Measurements from ENCODE around the gene PIGK. TPM values are rescaled to one million over a fixed set of nuclear protein-coding genes. Genes with fewer than 3 reads are reported as not detected.

Gene PIGK
- total RNA-seq, 2 donors from 2014 or later = 15.9 to 30.1 TPM

DNA sequence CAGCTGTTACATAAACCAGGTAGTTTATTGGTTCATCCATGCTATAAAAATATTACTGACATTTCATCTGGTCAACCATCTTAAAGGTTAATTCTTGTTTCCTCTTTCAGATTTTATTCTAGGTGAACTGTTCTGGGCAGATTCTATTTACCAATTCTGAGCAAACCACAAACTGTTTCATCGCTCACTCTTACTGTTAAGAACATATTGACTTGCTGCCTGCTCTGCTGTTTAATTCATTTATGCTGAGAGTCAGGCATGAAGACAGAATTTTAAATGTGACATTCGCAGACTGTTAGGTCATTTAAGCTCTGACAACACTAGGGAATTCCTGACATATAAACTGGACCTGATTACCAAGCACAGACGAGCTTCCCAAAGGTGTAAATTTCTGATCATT, 98.3 kb downstream of the PIGK start:
- no peak for DNase-seq (ENCODE audit: low spot score)
- no peaks in the 10 kb centered on the region for H3K27me3 ChIP-seq
- no peak overlapping the region for H3K4me3 ChIP-seq
- H3K27ac ChIP-seq = no peak overlapping the region
- no peaks in the 10 kb centered on the region for H3K36me3 ChIP-seq
- H3K4me1 ChIP-seq = no peaks in the 10 kb centered on the region
- no peaks in the 10 kb centered on the region for H3K9me3 ChIP-seq
- no peak for TF ChIP-seq CTCF (IDR thresholded peaks at IDR 0.05)

DNA sequence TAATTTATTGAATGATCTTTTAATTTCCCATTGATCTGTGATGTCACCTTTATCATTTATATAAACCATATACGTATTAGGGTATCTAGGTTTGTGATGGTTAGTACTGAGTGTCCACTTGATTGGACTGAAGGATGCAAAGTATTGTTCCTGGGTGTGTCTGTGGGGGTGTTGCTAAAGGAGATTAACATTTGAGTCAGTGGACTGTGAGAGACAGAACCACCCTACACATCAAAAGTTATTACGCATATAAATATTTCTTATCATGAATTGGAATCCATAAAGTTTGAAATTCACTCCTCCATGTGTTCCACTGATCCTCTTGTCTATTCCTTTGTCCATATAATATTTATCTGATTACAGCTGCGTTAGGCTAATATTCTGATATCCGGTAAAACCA, 100.5 kb downstream of the PIGK start:
- Histone ChIP-seq H3K4me3 (no peak overlapping the region), H3K27ac (no peak overlapping the region), H3K9me3 (no peaks in the 10 kb centered on the region), H3K4me1 (no peaks in the 10 kb centered on the region), H3K36me3 (no peaks in the 10 kb centered on the region), H3K27me3 (no peaks in the 10 kb centered on the region)
- no peak for DNase-seq (ENCODE audit: low spot score)
- TF ChIP-seq CTCF (IDR thresholded peaks at IDR 0.05) = no peak

DNA sequence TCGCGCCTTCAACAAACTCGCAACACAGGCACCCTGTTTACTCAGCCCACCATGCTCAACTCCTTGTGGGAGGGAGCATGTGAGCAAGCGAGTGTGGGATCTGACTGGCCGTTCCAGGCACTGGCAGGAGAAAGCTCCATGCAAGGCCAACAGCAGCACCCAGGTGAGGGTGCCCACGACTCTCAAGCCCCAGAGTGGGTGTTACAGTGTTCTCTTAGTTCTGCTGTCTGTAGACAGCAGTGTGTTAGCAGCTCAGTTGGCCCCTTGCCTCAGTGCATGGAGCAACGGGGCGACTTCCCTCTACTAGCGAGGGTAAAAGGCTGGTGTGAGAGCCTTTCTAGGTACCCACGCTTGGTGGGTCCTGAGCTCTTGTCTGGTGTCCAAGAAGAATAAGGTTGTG, 114.6 kb downstream of the PIGK start:
- H3K27me3 ChIP-seq = no peaks in the 10 kb centered on the region
- no peaks in the 10 kb centered on the region for H3K36me3 ChIP-seq
- no peak for TF ChIP-seq CTCF (IDR thresholded peaks at IDR 0.05)
- H3K27ac ChIP-seq = no peak overlapping the region
- DNase-seq (ENCODE audit: low spot score) = no peak
- H3K9me3 ChIP-seq = no peaks in the 10 kb centered on the region
- H3K4me1 ChIP-seq = no peaks in the 10 kb centered on the region
- no peak overlapping the region for H3K4me3 ChIP-seq

DNA sequence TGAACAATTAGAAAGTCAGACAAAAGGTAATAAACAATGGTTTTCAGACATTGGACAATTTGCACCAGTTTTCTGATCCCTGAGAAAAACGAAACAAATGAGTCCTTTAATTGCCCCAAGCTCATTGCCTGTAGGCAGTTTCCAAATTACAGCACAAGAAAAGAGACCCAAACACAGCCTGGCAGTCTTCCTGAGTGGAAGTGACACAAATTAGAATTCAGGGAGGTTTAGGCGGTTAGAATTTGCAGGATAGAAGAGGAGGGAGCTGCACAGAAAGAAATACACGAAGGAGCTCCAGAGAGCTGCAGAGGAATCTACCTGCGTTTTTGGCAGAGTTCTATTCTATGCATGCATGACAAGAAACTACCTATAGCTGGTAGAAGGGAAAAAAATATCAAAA, 115.7 kb downstream of the PIGK start:
- no peaks in the 10 kb centered on the region for H3K27me3 ChIP-seq
- no peak overlapping the region for H3K27ac ChIP-seq
- H3K36me3 ChIP-seq = no peaks in the 10 kb centered on the region
- no peaks in the 10 kb centered on the region for H3K9me3 ChIP-seq
- DNase-seq (ENCODE audit: low spot score) = no peak
- H3K4me1 ChIP-seq = no peaks in the 10 kb centered on the region
- no peak overlapping the region for H3K4me3 ChIP-seq
- no peak for TF ChIP-seq CTCF (IDR thresholded peaks at IDR 0.05)

- no peaks in the 10 kb centered on the region for H3K36me3 ChIP-seq
- no peak overlapping the region for H3K4me3 ChIP-seq
- H3K27ac ChIP-seq = no peak overlapping the region
- TF ChIP-seq CTCF (IDR thresholded peaks at IDR 0.05) = no peak
- no peaks in the 10 kb centered on the region for H3K27me3 ChIP-seq
- no peak for DNase-seq (ENCODE audit: low spot score)
- H3K4me1 ChIP-seq = no peaks in the 10 kb centered on the region
- no peaks in the 10 kb centered on the region for H3K9me3 ChIP-seq
Observed at GRCh38 chr1:77100875-77101274, 118.4 kb downstream of the PIGK start.

DNA sequence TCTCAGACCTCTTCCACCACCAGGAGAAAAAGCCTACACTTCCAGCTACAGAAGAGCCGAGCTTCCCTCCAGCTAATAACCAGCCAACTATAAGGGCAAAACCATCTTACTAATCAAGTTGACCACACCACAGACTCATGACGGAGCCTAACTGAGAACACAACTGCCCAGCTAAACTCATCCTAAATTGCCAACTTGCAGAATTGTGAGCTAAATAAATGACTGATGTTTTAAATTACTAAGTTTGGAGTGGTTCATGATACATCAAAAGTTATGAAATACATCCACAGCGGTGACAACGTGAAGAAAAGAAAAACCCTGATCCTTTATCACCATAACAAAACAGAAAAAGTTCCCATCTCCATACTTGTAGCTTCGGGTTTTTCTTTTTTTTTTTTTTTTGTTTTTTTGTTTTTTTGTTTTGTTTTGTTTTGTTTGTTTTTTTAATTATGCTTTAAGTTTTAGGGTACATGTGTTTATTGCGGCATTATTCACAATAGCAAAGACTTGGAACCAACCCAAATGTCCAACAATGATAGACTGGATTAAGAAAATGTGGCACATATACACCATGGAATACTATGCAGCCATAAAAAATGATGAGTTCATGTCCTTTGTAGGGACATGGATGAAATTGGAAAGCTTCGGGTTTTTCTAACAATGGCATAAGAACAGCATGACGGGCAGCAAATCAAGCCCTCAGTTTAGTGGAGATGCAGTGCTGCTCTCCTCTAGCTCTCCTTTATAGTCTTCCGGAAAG, 122.6 kb downstream of the PIGK start:
- Histone ChIP-seq H3K36me3 (no peaks in the 10 kb centered on the region), H3K27ac (no peak overlapping the region), H3K4me3 (no peak overlapping the region), H3K27me3 (no peaks in the 10 kb centered on the region), H3K4me1 (no peaks in the 10 kb centered on the region), H3K9me3 (no peaks in the 10 kb centered on the region)
- no peak for TF ChIP-seq CTCF (IDR thresholded peaks at IDR 0.05)
- DNase-seq (ENCODE audit: low spot score) = no peak
